AG10803 (cell line): ENCODE measurements around the gene AGL.
"Not testable (repeated sequence)": the region's sequence is repeated elsewhere in the genome, so short reads cannot be mapped to it uniquely, and the experiment has no call there.

Source experiments
- DNase-seq: peaks from one replicate; pipeline ENCODE4 v3.0.0; 2010; ENCODE audit warnings: low read depth
- H3K4me3 ChIP-seq: 2 replicates; pipeline ENCODE4 v1.5.1; 2011; ENCODE audit warnings: mild to moderate bottlenecking, low read length, control low read depth
- TF ChIP-seq, protein P1 (sequence below): conservative IDR thresholded peaks from 2 replicates; pipeline ENCODE4 v1.5.1; 2011; ENCODE audit warnings: mild to moderate bottlenecking, low read length, control low read depth, inconsistent platforms

The AGL gene

GRCh38 chr1:99969260-99969728 is 119.1 kb downstream of the AGL start:
- TF ChIP-seq, protein P1, sequence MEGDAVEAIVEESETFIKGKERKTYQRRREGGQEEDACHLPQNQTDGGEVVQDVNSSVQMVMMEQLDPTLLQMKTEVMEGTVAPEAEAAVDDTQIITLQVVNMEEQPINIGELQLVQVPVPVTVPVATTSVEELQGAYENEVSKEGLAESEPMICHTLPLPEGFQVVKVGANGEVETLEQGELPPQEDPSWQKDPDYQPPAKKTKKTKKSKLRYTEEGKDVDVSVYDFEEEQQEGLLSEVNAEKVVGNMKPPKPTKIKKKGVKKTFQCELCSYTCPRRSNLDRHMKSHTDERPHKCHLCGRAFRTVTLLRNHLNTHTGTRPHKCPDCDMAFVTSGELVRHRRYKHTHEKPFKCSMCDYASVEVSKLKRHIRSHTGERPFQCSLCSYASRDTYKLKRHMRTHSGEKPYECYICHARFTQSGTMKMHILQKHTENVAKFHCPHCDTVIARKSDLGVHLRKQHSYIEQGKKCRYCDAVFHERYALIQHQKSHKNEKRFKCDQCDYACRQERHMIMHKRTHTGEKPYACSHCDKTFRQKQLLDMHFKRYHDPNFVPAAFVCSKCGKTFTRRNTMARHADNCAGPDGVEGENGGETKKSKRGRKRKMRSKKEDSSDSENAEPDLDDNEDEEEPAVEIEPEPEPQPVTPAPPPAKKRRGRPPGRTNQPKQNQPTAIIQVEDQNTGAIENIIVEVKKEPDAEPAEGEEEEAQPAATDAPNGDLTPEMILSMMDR: no peak
- no peak for DNase-seq

DNA sequence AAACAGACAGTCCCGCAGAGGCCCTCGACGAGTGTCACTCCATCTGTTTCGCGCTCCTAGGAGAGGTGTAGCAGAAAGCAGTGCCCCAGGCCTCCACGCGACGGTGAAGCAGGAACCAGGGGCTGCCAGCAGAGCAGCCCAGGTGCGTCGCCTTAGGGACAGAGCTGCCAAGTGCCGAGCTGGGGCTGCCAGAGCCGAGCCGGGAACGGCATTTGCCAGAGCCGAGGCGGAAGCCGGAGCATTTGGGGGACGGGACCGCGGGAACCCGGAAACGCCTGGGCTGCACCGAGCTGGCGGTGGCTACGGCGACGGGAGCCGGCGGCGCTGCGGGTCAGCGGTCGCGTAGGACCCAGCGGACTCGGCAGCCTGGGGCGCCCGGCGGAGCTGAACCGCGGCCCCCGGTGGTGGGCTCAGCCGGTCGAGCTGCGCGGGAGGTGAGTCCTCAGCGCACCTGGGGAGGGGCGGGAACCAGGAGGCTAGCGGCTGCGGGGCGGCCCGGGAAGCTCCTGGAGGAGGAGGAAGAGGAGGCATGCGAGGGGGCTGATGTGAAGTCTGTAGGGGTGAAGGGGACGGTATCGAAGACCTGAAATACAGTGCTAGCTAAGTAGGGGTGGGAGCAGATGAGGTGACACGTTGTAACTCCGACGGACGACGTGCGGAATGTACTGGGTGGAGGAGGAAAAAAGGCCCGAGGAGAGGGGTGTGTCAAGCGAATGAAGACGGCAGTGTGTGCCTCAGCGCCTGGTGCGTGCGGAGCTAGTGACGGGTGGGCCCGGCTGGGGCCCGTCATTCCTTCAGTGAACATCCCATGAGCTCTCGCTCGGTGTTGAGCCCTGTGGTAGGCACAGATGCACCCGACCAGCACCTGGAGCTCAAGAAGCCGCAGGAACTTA is 119.8 kb downstream of the AGL start, which contains the start of gene SLC35A3:
TSS of gene SLC35A3 (plus strand) at position 268 of the 893 bp plus-strand sequence. CDS start 23,559 bp downstream, outside the sequence.
- peak; percentile 62 for DNase-seq
- TF ChIP-seq, protein P1: no peak
- peak within 1 kb of the TSS; percentile 93 for H3K4me3 ChIP-seq

More at GRCh38 chr1:99969260-99969728, 119.1 kb downstream of the AGL start:
- peak overlapping the region; percentile 93 for H3K4me3 ChIP-seq

GRCh38 chr1:99970713-99971255 is 120.6 kb downstream of the AGL start:
- peak; percentile 6 for DNase-seq
- TF ChIP-seq, protein P1: no peak
- peak overlapping the region; percentile 93 for H3K4me3 ChIP-seq

DNA sequence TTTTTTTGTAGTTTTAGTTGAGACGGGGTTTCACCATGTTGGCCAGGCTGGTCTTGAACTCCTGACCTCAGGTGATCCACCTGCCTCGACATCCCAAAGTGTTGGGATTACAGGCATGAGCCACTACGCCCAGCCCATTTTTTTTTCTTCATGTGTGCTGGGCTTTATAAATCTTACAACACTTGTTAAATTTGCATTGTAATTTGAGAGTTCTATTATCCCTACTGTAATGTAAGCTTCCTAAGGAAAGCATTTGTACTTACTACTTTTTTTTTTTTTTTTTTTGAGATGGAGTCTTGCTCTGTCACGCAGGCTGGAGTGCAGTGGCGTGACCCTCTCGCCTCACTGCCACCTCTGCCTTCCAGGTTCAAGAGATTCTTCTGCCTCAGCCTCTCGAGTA is 121.9 kb downstream of the AGL start:
- DNase-seq, H3K4me3 ChIP-seq: not testable (repeated sequence)
